NCI-H1105 (cell line): ENCODE measurements around the gene OTOR.
A peak's percentile ranks its signal among the peaks of the same experiment; 100 is the strongest.

Source experiments
- DNase-seq: peaks from one replicate; lab custom pipeline; 2025; lab: John Stamatoyannopoulos, UW

Gene OTOR, protein sequence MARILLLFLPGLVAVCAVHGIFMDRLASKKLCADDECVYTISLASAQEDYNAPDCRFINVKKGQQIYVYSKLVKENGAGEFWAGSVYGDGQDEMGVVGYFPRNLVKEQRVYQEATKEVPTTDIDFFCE

DNA sequence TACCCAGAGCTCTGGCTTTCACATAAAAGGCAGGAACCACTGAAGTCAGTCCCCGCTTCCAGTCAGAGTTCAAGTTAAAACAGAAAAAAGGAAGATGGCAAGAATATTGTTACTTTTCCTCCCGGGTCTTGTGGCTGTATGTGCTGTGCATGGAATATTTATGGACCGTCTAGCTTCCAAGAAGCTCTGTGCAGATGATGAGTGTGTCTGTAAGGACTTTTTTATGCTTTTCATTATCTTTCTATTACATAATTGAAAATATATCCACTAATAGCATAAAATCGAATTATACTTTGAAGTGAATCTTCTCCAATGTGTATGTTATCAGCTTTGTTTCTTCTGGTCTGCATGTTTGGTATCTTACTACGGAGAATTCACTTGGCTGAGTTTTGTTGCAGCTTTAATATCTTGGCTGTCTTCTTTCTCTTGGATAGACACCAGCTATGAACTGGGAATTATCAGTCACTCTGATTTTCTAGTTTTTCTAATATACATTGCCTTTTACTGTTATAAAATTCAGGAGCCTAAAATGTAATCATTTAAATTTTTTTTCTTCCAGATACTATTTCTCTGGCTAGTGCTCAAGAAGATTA lies at the start of gene OTOR:
Gene OTOR (plus strand): TSS at position 51 of the 593 bp plus-strand sequence. CDS start 44 bp downstream, at position 95.
- no peak for DNase-seq

DNA sequence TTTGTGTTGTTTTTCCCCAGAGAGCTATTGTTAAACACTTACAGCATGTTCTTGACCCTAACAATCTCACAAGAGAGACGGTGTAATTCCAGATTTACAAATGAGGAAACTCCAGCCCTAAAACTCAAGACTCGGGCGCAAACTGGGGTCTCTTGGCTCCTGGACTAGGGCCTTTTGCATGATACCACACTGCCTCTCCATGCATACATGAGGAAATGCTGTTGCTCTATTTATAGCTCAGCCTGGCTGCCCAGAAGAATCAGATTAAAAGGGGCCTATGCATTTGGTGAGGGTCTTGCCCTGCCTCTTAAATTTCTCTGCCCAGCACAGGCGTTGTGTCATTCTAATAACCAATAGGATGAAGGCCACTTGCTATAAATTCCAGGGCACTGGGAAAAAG lies 48.9 kb upstream of the OTOR start:
- DNase-seq = no peak

DNA sequence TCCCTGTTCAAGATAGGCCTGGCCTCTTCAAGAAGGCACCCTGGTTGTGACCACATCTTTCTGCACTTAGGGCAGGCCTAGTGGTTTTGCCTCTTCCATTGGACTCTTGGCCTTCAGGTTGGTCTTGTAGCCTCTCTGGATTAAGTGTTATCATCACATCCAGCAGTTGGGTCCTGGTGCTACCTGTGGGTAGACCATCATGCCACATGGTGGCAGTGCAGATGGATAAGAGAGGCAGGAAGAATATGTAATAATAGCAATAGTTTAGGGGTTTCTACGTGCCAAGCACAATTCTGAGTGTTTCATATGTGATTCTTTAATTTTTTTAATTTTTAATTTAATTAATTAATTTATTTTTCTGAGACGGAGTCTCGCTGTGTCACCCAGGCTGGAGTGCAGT lies 46.9 kb upstream of the OTOR start:
- no peak for DNase-seq

DNA sequence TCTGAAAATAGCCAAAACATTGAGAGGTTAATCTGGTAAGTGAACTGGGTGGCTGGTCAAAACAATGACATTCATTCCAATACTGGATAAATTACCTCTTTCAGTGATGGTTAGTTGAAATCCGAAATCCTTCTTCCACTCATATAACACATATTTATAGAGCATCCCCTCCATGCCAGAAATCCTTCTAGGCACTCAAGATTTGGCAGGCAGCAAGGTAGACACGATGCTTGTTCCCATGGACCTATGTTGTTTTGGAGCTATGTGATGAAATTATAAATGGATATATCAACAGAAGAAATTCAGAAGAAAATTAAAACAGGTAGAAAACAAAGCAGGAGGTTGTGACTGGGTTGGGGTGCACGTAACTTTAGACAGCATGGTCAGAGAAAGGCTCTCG lies 44.6 kb upstream of the OTOR start:
- DNase-seq = no peak

DNA sequence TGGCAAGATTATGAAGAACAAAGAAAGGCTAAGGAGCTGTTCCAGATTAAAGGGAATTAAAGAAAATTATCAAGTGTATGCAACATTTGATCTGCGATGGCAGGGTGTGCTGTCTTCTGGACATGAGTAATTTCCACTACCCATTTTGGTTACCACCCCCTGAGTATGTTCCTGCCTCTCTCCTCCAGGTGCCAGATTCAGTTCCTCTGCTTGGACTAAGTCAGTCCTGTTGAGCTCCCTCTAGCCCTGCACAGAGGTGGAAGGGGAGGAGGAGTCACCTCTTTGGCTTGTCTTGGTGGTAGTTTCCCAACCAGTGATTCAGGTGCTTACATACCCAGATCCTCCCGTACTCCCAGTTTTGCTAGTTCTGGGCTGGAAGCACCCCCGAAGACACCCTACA lies 40.5 kb upstream of the OTOR start:
- no peak for DNase-seq

DNA sequence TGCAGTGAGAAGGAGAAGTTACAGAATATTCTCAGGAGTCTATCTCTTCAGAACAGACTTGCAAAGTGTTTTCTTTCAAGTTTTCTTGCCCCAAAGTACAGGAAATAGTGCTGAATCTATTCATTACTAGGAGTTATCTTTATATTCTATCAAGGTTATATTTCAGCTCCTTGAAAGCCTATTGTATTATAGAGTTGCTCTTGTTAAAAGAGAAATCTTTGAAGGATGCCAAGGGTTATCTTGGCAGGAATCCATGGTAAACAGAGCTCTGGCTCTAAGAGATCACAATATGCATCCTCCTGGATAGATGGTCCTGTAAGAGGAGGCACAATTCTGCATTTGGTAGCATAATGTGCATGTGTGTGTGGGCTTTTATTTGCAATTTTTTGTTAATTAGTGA lies 39.6 kb upstream of the OTOR start:
- DNase-seq = peak; percentile 64

DNA sequence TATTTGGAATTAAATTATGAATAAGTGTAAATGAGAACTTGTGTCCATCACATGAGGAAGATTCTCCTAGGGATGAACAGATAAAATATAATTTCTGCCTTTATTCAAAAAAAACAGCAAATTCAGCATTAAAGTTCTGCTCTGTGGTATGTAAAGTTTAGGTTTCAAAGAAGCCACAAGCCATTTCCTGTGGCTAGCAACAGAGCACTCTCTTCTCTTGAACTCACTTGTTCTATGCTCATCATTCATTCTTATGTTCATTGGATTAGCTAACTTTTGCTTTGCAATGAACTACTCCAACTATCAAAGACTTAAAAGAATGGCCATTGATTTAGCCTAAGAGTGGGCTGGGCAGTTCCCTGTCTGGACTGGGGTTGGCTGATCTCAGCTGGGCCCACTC lies 39.1 kb upstream of the OTOR start:
- DNase-seq = no peak

DNA sequence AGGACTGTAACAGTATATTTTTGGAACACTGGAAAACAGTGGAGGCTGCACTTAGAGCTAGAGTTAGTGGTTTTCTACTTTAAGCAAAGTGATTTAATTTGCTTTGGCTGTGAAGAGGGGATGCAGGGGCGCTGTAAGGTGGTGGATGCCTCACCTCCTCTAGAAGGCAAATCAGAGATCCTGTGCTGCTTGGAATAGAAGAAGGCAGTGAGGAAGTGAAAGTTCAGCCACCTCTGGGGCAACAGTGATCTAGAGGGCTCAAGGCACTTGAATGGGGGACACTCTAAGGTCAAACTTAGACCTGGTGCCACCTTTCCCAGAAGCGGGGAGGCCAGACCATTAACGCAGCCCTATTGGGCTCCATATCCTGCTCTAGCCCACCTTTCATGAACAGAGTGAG lies 37.4 kb upstream of the OTOR start:
- no peak for DNase-seq

DNA sequence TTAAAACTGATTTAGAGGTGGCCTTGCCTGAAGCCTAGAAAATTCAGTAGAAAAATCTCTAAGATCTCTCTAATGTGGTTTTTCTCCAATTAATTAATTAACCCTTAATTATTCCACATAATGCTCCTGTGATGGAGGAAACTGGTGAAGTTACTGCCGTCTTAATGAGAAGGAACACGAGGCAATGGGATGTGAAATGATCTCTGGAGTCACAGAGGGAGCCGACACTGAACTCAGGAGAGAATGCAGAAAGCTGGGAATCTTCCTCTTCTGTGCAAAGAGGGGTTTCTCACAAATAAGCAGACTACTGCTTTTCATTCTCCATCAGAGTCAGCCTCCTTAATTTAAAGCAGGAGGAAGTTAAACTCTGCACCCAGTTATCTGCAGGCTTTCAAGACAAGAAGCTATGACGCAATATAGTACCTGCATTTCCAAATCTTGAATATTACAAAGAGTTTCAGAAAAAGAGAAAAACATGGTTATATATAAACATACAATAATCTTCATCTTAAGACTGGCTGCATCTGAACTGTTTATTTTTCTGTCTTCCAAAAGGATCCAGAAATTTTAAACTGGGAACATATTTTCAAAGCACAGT lies 36.4 kb upstream of the OTOR start:
- no peak for DNase-seq

DNA sequence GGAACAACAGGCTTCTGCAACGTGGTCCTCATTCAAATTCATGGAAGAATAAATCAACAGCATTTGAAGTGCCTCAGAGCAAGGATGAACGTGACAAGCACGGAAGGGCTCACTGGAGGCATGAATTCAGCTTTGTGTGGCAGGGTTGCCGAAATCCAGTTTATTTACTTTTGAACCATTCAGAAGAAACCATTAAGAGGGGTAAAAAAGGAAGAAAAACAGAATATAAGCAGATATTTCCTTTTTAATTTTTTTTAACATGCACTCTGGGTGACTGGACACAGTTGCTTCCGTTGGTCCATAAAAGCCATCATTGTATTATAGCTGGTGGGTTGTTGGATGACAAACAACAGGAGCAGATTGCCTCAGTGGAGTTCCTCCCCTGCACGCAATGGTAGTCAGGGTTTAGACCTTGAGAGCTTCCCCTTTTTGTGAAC lies 35.6 kb upstream of the OTOR start:
- no peak for DNase-seq

DNA sequence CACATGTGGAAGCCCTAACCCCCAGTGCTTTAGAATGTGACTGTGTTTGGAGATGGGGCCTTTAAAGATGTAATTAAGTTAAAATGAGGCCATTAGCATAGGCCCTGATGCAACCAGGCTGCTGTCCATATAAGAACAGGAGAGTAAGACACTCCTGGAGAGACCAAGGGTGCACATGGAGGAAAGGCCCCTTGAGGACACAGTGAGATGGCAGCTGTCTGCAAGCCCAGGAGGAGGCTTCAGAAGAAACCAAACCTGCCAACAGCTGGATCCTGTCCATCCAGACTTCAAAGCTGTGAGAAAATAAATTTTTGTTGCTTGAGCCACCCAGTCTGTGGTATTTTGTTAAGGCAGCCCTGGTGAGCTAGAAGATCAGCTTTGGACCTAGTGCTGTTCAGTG lies 35.1 kb upstream of the OTOR start:
- DNase-seq = no peak

DNA sequence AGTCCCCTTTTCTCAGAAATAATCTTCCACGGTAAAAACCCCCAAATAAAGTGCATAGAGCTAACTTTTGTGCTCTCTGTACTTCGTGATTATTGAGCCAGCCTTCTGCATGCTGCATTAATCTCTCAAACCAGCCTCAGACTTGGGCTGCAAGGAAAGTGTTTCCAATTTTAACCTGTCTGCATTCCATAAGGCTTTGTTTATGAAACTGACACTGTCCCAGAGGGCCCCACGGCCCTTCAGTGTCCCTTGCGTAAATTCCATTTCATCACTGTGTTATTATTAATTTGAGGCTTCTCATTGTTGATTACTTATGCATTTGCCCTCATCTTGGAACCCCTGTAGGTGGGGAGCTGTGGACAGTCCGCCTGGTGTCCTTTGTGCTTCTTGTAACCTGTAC lies 33.9 kb upstream of the OTOR start:
- no peak for DNase-seq

DNA sequence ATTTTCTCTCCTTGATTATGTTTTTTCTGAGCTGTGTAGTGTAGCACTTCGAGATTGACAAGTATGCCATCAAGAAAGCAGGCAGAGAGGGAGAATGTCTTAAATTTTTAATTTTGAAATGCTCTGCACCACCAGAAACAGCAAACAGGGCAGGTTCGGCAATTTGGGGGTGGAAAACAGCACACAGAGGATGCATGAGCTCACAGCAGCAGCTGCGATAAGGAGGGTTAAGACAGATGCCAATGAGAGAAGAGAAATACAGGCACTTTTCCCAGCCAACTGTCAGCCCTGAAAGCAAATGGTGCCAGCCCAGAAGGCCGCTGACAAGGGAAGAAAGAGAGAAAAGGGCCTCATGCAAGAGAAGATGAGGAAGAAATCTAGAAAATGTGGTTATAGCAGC lies 33.4 kb upstream of the OTOR start:
- no peak for DNase-seq

DNA sequence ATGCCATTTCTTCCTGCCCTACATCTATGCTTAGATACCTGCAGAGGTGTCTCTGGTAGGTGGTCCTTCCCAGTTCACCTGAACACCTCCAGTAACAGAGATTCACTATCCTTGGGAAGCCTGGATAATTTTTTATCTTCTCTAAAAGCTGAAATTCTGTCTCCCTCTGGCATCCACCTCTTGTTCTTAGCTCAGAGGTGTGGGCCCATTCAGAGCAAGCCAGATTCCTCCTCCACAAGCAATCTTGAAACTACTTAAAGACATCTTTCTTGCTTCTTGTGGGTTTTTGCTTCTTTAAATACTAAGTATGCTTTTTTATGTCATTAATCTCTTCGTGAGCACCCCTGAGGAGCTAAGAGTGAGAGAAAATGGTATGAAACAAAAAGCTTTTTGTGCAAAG lies 28.7 kb upstream of the OTOR start:
- DNase-seq = no peak

DNA sequence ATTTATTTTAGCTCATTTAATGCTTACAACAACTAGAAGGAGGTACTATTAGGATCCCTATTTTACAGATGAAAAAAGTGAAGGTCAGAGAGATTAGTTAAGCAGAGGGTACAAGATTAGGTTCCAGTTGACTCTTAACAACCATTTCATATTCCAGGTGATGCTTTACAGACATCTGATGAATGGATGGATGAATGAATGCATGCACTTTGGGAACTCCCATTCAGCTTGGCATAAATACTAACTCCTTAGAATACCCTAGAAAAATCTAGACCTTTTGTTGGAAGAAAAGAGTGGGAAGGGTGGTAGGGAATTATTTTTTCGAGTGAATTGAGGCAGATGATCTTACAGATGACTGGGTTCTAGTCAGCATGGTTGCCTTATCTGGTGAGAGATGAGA lies 19.1 kb upstream of the OTOR start:
- no peak for DNase-seq

DNA sequence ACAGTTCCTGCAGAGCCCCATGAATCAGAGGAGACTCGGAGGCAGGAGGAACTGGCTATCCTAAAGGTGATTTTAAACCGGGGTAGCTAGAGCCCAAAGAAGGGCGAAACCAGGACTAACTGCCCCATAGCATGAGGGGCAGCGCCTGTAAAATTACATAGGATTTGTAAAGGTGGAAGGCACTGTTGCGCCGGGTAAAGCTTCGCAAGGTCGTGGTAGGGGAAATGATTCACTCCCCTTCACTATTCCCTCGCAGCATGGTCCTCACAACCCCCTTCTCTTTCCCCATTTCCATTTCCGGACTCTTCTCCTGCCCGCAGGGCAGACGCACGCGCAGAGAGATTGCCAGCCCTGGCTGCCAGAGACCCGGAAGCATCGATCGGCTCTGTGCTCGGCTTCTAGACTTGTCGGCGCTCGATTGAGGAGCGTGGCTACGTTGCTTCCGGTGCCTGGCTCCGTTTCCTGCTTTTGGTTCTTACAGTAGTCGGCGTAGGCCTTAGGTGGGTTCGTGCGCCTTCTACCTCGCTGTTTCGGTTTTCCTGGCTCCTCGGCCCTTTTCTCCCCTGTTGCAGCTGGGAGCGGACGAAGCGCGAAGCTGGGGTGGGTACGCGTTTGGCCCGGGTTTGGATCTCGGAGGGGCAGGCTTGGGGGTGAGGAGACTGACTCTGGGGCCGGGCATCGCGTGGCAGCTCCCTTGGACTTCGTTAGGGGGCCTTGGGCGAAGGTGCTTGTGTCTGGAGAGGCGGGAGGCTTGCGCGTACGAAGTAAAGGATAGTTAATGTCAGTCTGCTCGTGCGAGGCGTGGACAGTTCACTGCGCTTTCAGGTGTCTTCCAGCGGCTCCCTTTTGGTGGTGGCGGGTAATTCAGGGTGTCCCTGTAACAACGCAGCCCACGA lies 18.3 kb upstream of the OTOR start, which contains the start of gene SNRPB2:
Gene SNRPB2 (plus strand): TSS at position 462 of the 896 bp plus-strand sequence. CDS start 1,677 bp downstream, outside the sequence.
- peak; percentile 92 for DNase-seq

DNA sequence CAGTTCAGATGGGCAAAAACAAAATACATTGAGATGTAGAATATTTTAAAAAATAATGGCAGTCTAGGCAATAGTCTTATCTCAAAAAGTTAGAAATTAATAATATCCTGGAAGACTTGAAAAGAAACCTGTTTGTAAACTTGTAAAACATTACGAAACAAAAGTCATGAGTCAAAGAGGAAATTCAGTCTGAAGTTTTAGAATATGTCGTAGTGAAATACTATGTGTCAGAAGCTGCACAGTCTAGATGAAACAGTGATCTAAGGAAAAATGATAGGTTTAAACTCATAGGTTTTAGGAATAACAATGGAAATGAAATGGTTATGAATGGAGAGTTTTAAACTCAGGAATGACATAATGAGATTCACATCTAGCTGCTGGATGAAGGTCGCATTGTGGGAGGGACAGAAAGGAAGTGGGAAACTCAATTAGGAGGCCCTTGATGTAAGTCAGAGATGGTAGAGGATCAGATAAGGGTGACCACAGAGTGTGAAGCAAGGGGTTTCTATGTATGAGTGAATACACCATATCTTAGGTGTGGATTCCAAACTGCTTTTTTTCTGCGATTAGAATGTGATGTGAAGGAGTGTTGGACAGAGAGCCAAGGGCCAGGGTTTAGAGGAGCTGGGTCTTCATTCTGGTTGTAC lies 15.5 kb upstream of the OTOR start:
- DNase-seq = no peak

DNA sequence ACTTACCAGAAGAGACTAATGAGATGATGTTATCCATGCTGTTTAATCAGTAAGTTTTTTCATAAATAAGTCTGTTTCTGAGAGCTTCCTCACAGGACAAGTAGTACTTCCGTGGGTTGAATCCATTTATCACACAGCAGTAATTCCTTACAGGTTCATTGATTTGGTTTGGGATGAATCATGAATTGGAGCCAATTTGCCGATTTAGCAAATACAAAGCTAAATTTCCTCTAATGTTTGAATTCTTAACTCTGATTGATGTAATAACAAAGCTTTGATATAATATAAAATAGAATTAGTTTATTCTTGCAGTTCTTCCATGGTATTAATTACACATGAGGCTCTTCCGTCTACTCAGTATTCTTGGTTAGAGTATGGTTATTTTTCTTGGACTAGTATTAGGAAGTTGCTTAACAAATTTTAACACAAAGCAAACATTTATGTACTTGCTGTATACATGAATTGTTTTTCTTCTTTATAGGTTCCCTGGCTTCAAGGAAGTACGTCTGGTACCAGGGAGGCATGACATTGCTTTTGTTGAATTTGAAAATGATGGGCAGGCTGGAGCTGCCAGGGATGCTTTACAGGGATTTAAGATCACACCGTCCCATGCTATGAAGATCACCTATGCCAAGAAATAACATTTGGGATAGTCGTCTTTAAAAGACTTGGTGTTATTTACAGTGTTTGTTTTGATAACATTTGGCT lies 7.6 kb upstream of the OTOR start:
- no peak for DNase-seq

DNA sequence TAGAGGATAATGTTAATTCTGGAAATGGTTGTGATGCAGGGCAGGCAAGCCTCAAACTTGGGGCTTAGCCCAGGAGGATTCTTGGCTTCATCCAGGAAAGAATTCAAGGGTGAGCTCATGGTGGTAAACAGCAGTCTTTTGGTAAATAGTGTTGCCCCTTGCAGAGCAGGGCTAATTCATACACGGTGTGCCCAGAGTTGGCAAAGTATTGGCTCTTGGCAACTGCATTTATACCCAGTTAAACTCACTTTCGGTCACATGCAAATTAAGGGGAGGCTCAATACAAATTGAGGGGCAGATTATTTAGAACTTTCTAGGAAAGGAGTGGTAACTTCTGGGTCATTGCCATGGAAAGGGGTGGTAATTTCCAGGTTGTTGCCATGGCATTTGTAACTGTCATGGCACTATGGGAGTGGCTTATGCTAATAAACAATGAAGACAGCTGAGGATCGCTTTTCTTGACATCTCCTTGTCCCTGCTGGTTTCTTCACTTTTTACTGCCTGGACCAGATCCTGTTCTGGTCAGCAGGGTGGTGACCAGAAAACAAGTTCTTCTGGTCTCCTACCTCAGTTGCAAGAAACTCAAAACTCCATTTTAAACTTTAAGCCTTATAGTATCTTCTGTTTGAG lies 3.9 kb upstream of the OTOR start:
- no peak for DNase-seq

DNA sequence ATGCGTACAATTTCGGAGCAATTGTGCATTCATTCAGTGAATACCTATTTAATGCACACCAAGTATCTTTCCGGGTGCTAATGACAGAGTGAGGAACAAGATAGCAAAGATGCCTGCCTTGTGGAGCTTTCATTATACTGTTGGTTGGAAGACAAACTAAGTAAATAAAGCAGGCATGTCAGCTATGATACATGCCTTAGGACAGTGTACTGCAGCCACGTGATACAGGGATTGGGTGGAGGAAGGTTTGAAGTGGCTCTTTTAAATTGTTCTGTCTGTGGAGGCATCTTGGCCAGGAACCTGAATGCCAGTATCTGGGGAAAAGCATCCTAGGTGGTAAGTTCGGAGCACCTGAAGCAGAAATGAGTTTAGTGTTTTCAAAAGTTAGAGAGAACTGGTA lies 3.0 kb upstream of the OTOR start:
- DNase-seq = no peak

DNA sequence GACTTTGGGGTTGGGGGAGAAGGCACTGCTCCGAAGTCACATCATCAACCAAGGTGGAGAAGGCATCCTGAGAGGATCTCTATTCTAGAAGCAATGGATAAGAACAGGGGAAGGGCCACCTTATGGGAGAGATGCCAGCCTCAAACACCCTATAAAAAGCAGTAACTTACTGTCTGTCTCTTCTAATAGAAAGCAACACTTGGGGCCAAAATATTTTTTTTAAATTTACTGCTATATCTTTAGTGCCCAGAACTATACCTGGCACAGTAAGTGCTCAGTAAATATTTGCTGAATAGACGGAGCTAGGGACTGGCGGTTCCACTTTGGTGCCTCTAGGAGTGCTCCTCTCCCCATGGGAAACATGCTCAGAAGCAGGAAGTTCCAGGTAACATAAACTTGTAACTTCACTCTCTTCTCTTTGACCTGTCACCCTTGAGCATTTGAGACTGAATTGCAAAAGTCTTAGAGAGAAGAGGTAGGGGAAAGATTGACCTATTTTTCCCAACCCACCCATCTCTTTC lies 807 bp upstream of the OTOR start:
- DNase-seq = no peak
